Suprapubic skin (tissue), 3 donors: ENCODE measurements around the gene PPIL3.

Experiments
- POLR2A ChIP-seq, 2 donors: fragments of 450-650 bp; IDR thresholded peaks; one replicate each; pipeline ENCODE4 v1.6.1; 2017; ENCODE audit warnings: antibody characterized with exemption in 2 of 2, mild to moderate bottlenecking in 2 of 2, moderate library complexity in 2 of 2
- TF ChIP-seq, protein P1 (sequence below), 2 donors: fragments of 200-600 bp in 1 of 2; fragments of 450-650 bp in 1 of 2; sonication (generic) in 1 of 2; IDR thresholded peaks; one replicate each; pipeline ENCODE4 v1.5.1; 2016 to 2019; ENCODE audit warnings: antibody characterized with exemption in 2 of 2, mild to moderate bottlenecking in 1 of 2, moderate library complexity in 1 of 2

DNA sequence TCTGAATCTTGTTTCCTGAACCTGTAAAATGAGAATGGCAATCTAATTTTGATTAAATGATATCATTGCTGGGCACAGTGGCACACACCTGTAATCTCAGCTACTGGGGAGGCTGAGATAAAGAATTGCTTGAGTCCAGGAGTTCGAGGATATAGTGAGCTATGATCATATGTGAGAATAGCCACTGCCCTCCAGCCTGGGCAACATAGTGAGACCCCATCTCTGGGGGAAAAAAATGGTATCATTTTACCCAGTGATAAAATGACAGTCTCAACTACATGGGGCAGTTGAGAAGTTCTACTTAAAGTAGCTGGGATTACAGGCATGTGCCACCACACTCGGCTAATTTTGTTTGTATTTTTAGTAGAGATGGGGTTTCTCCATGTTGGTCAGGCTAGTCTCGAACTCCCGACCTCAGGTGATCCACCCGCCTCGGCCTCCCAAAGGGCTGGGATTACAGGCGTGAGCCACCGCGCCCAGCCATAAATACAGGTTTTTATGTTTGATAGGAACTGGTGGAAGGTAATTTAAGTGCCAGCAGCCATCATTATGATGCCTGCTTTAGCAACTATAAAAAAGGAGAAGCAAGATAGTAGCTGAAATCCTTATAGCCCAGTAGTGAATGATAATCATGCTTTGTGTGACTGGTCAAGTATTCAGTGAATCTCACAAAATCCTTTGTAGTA, 60.2 kb downstream of the PPIL3 start:
- TF ChIP-seq, protein P1, sequence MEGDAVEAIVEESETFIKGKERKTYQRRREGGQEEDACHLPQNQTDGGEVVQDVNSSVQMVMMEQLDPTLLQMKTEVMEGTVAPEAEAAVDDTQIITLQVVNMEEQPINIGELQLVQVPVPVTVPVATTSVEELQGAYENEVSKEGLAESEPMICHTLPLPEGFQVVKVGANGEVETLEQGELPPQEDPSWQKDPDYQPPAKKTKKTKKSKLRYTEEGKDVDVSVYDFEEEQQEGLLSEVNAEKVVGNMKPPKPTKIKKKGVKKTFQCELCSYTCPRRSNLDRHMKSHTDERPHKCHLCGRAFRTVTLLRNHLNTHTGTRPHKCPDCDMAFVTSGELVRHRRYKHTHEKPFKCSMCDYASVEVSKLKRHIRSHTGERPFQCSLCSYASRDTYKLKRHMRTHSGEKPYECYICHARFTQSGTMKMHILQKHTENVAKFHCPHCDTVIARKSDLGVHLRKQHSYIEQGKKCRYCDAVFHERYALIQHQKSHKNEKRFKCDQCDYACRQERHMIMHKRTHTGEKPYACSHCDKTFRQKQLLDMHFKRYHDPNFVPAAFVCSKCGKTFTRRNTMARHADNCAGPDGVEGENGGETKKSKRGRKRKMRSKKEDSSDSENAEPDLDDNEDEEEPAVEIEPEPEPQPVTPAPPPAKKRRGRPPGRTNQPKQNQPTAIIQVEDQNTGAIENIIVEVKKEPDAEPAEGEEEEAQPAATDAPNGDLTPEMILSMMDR (IDR thresholded peaks at IDR 0.05) = no peak
- TF ChIP-seq POLR2A (IDR thresholded peaks at IDR 0.05) = no peak
